Adipose tissue (tissue), 3 donors: ENCODE measurements around the gene GRAP. TPM values are rescaled to one million over a fixed set of nuclear protein-coding genes. Genes with fewer than 3 reads are reported as not detected.

Experiments used
- H3K27ac ChIP-seq: one replicate; pipeline ENCODE4 v1.5.1; 2013; ENCODE audit warnings: low read depth, low read length
- WGBS, 3 donors: extraction: QIAGEN DNeasy Blood & Tissue Kit; methylation state at CpG; one replicate each; pipeline ENCODE4 v1.1.7; 2013; 5-methylcytosine and 5-hydroxymethylcytosine counted together
- polyA plus RNA-seq, 3 donors: library from polyadenylated mRNA; stranded (reverse); fragments of 200-250 nt; gene quantifications; one replicate each; pipeline ENCODE4 v1.2.3, GENCODE V29; 2013
- donor health status: healthy with polysubstance abuse.
- donor health status: Bipolar disorder and iron deficiency.
- donor health status: healthy.

The GRAP gene
- polyA plus RNA-seq, 3 donors: 1.5 to 7.3 (median 3.5) TPM

DNA sequence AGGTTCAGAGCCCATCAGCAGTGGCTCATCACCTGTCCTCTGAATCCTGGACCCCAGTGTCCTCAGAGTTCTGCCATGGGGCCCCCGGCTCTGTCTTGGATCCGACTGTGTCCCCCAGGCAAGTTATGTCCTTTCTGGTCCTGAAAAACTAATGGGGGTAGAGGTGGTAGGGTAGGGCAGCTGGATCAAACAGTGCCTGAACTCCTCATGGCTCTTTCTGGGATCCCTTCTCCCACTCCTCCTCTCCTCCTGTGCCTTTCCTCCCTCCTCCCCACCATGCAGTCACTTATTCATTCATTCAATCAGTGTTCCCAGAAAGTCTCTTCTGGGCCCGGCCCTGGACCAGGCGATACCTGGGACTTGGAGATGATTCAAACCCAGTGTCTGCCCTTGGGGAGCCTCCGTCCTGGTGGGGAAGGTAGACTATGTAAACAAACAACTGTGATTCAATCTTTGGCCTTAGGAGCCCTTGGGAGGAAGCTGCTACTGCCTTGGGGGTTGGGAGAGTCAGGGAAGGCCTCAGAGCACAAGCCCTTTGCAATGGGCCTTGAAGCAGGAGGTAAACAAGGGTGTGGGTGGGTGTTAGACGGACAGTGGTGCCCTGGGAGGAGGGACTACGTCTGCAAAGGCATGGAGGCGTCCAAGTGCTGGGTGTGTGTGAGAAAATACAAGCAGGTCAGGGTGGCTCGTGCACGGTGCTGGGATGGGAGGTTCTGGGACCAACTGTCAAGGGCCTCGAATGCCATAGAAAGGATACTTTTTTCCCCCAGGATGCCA lies 35.8 kb downstream of the GRAP start:
- 57 to 70% (median 68%) methylated on average over 11 of the region's 11 CpGs for whole genome bisulfite sequencing, 3 donors
- H3K27ac ChIP-seq: no peak overlapping the region

DNA sequence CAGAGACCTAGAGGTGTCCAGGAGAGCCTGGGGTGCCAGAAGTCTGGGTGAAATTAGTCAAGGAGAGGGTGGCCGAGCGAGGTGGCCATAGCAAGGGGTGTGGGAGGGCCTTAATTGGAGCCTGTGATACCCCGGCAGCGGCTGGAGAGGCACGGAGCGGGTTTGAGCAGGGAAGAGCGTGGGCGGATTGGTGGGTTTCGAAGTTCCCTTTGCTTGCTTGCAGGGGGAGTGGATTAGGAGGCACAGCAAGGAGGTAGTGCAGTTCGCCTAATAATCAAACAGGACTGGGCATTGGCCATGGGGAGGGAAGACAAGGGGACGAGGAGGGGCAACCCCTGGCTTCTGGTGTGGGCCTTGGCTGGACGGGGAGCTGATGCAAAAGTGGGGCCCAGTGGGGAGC lies 36.8 kb downstream of the GRAP start:
- no peak overlapping the region for H3K27ac ChIP-seq
- 95 to 97% (median 96%) methylated on average over 9 to 12 of the region's 12 CpGs for WGBS, 3 donors

DNA sequence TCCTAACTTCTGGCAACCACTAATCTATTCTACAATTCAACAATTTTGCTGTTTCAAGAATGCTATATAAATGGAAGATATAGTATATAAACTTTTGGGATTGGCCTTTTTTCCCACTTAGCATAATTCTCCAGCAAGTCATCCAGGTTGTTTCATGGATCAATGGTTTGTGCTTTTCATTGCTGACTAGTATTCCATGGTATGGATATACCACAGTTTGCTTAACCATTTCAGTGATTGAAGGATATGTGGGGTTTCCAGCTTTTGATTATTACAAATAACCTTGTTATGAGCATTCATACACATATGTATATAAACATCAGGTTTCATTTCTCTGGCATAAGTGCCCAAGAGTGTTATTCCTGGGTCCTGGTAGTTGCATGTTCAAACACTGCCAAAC lies 40.1 kb downstream of the GRAP start:
- no peak overlapping the region for H3K27ac ChIP-seq

GRCh38 chr17:19005789-19006430 lies 40.8 kb downstream of the GRAP start:
- WGBS, 3 donors: 89 to 92% (median 92%) methylated on average over 4 of the region's 4 CpGs
- H3K27ac ChIP-seq: no peak overlapping the region

DNA sequence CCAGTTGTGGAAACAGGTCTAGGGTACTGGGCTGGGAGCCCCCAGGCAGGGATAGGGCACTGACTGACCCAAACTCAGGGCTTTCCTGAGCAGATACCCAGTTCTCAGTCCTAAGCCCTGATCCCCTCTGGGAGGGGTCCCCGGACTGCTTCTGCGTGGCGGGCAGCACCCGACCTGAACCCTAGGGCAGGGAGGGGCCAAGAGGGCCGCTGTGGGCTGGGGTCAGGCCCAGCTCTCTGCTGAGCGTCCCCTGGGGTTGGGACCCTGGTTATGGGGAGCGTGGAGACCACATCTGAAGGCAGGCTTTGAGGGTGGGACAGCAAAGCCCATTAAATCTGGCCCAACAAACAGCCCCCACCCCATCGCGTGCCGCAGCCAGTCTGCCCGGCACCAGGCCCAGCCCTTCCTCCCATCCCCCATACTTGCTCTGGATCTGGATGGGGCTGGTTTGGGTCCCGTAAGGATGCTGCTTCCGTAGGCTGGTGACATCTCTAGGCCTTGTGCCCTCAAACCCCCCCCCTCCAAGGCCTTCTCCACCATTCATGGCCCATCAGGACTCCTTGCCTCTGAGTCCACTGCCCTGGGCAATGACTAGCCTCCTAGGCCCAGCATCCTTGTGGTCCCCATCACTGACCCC lies 41.5 kb downstream of the GRAP start:
- H3K27ac ChIP-seq: no peak overlapping the region

DNA sequence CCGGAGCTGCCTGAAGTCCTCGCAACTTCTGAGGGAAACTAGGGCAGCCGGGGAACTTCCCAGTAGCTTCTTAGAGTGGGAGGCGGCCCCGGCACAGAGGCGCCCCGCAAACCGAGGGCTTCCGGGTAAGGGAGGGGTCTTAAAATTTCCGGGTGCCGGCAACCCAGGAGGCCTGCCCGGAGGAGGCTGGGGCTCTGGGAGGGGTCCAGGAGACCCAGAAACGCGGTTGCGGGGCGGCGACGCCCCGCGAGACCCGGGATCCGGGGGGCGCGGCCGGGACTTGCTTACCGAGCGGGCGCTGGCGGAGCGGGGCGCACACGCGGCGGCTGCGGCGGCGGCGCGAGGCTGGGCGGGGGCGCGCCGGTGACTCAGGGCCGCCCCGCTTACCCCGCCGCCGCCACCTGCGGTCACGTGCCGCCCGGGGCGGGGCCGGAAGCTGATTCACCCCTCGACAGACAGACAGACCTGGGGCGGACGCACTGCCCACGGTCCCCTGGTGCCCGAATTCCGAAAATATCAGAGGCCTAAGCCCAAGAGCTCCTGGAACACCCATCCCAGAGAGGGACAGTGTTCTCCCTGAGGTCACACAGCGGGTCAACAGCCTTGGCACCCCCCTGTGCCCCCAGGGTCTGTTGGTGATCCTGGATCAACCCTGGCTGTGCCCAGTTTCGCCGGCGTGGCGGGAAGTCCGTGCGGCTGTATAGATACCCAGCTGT lies 42.2 kb downstream of the GRAP start, which contains the start of gene FAM83G:
Gene FAM83G, minus strand, starts transcription at position 344 of the 716 bp plus-strand sequence. CDS start 723 bp downstream, outside the sequence.
- WGBS, 3 donors: 3 to 8% (median 6%) methylated on average over 58 to 67 of the region's 67 CpGs
- no peak within 1 kb of the TSS for H3K27ac ChIP-seq

More for the DNA sequence above, 41.5 kb downstream of the GRAP start:
- WGBS, 3 donors: 87 to 93% (median 91%) methylated on average over 13 of the region's 13 CpGs

DNA sequence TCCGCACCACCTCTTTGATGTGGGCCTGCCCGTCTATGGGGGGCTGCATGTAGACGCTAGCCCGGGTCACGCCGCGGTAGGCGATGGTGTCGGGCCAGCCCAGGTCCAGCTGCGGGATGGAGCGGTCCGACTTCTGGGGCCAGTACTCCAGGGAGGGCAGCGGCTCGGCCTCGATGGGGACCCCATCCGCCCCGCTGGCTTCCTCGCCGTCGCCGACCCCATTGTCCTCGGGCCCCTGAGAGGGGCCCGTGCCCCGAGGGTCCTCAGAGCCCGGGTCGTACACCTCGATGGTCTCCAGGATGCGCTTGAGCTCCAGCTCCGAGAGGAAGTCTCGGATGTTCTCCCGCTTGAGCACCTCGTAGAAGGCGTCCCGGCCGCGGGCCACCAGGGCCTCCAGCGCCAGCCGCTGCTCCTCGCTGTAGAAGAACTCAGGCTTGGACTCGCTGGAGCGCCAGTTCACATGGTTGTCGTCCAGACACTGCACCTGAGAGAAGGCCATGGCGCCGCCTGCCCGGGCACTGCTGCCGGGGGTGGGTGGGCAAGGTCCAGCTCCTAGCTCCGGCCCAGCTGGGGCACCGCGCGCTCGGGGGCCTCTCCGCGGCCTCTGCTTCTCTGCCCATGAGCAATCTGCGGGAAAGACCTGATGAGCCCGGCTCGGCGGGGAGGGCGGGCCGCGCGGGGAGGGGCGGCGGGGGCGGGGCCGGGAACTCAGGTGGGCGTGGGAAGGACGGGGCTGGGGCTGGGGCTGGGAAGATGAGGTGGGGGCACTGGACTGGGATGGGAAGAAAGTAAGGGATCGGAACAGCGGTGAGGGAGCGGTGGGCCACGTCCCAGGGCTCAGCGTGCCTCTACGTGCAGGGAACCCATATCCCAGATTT lies 43.0 kb downstream of the GRAP start:
- 24 to 30% (median 28%) methylated on average over 68 to 73 of the region's 73 CpGs for WGBS, 3 donors
- H3K27ac ChIP-seq: no peak overlapping the region

DNA sequence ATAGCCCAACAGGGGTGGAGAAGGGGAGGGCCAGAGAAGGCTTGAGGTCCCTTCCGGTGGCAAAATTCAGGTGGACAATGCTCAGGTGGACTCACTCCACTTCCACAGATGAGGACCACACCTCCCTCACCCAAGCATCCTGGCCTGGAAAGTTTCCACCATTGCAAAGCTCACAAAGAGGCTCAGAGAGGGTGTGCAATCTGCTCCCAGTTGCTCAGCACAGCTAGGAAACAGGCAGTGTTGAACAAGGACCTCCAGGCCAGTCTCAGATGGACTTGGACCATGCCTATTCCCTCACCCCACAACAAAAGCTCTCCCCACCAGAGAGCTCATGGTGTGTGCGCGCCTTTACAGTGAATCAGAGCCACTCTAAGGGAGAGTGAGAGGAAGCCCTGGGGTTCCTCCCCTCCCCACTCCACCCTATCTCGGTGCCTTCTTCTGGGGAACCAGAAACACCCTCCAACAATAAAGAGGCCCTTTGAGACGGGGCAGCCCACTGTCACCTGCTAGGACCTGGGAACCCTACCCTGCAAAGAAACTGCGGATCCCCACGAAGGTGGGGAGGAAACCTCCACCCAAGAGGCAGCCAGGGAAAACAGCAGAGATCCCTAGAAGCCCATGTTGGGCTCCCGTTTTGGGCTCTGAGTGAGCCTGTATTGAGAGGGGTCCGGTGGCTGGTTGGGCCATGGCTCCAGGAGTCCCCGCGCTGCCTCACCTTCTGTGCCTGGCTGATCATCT lies 43.8 kb downstream of the GRAP start:
- 78 to 86% (median 82%) methylated on average over 11 of the region's 11 CpGs for WGBS, 3 donors
- H3K27ac ChIP-seq: no peak overlapping the region

DNA sequence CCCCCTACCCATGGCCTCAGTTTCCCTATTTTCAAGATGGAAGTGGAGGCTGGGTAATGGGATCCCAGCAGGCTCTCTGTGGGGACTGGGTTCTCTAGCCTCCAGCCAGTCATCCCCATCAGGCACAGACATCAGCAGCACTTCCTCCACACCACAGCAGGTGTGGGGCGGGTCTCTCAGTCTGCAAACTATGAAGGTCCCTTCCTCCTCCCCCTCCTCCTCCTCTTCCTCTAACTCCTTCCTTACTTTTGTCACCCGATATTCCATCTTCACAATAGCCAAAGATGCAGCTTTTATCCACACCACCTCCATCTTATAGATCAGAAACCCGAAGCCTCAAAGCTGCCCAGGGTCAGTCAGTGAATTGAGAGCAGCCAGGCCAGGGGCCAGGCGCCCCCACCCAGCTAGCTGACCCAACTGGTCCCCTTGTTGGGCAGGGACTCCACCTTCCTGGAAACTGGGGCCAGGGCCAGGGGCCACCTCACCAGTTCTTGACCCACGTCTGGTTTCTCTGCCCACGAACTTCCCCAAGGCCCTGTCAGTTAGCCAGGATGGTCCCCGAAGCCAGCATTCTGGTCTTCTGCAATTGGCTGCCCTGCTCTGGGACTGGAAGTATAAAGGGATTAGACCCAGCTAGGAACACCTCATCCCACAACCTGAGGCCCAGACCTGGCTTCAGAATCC lies 44.7 kb downstream of the GRAP start:
- WGBS, 3 donors: 56 to 67% (median 60%) methylated on average over 7 of the region's 7 CpGs
- no peak overlapping the region for H3K27ac ChIP-seq

- WGBS, 3 donors: 52 to 80% (median 79%) methylated on average over 15 to 17 of the region's 17 CpGs
These were observed 46.0 kb downstream of the GRAP start for GRCh38 chr17:19000531-19001325.

DNA sequence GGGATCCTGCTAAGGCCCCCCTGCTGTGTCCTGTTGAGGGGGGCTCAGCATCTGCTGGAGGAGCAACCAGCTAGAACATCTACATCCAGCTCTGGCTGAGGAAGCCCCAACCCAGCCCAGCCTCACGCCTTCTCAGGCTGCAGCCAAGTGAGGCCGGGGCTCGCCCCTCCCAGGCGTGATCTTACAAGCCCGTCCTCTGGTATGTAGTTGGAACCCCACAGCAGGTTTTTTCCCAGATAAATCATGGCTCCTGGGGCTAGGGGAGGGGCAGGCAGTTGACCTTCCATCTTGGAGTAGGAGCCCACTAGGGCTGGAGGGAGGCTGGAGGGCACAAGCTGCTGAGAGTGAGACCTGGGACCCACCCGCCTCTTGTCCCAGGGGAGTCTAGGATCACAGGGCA lies 46.8 kb downstream of the GRAP start:
- 79 to 90% (median 86%) methylated on average over 6 of the region's 6 CpGs for WGBS, 3 donors
- H3K27ac ChIP-seq: no peak overlapping the region

More at GRCh38 chr17:19000531-19001325, 46.0 kb downstream of the GRAP start:
- no peak overlapping the region for H3K27ac ChIP-seq

- WGBS, 3 donors: 96 to 97% (median 97%) methylated on average over 8 of the region's 8 CpGs
- no peak overlapping the region for H3K27ac ChIP-seq
These were observed 47.4 kb downstream of the GRAP start for GRCh38 chr17:18999394-18999793.

GRCh38 chr17:18997650-18998196 lies 49.0 kb downstream of the GRAP start:
- H3K27ac ChIP-seq: no peak overlapping the region
- 83 to 84% (median 83%) methylated on average over 6 of the region's 6 CpGs for WGBS, 3 donors

GRCh38 chr17:18996458-18996857 lies 50.3 kb downstream of the GRAP start:
- H3K27ac ChIP-seq: no peak overlapping the region
- 91 to 97% (median 96%) methylated on average over 2 of the region's 2 CpGs for WGBS, 3 donors

- no peak overlapping the region for H3K27ac ChIP-seq
- WGBS, 3 donors: 91 to 97% (median 95%) methylated on average over 3 of the region's 3 CpGs
These were observed 51.5 kb downstream of the GRAP start for GRCh38 chr17:18995220-18995619.

GRCh38 chr17:18994631-18995030 lies 52.1 kb downstream of the GRAP start:
- H3K27ac ChIP-seq: no peak overlapping the region
- 3 to 68% (median 16%) methylated on average over 1 of the region's 1 CpG for WGBS, 3 donors
